ENCODE results near the gene SYT12.
A peak's percentile ranks its signal among the peaks of the same experiment; 100 is the strongest.

Gene SYT12

GRCh38 chr11:67059671-67060070, 36.7 kb downstream of the SYT12 start:
- H2BK12ac ChIP-seq (ENCODE audit: low read length) = no peak overlapping the region
- no CpG with 5 or more reads among the region's 3 CpGs for WGBS, 2 donors (ENCODE audit: extremely low coverage in 2 of 2, insufficient read length in 2 of 2, insufficient replicate concordance in 1 of 2)
- no peak overlapping the region for H3K23ac ChIP-seq (ENCODE audit: low read depth, low read length, poor library complexity)
- H3K79me1 ChIP-seq (ENCODE audit: low read depth, low read length) = no peaks in the 10 kb centered on the region
- no peak overlapping the region for H3K4me3 ChIP-seq (ENCODE audit: low read length in 2 of 2)
- peak overlapping the region; percentile 35 for H3K18ac ChIP-seq (ENCODE audit: low read length)
- H3K27ac ChIP-seq (replicated peaks; ENCODE audit: low read length) = no peak overlapping the region
- H3K4ac ChIP-seq (ENCODE audit: low read length) = no peak overlapping the region
- H3K14ac ChIP-seq (ENCODE audit: low read length) = no peak overlapping the region
- no peak overlapping the region for H3K9ac ChIP-seq (ENCODE audit: low read depth, low read length, poor library complexity)
- no peak overlapping the region for H4K91ac ChIP-seq (ENCODE audit: low read depth, low read length, poor library complexity)
- DNase-seq (ENCODE audit: low spot score) = no peak
- no peak overlapping the region for H2BK120ac ChIP-seq (ENCODE audit: low read depth, low read length)
- H2BK5ac ChIP-seq (ENCODE audit: low read length) = no peak overlapping the region
- H3K4me2 ChIP-seq (ENCODE audit: insufficient read depth, low read length, poor library complexity, severe bottlenecking) = no peak overlapping the region
- H2AK5ac ChIP-seq (ENCODE audit: low read depth, low read length) = peak overlapping the region; percentile 77
- H3K9me3 ChIP-seq (replicated peaks in 1 of 2; ENCODE audit: control insufficient read depth in 2 of 2, insufficient read depth in 1 of 2, low read depth in 1 of 2, low read length in 2 of 2) = no peaks in the 10 kb centered on the region
- no peaks in the 10 kb centered on the region for H3K36me3 ChIP-seq (replicated peaks in 1 of 2; ENCODE audit: control insufficient read depth in 2 of 2, insufficient read depth in 2 of 2, low read length in 2 of 2)
- H4K8ac ChIP-seq (ENCODE audit: low read depth, low read length) = no peak overlapping the region
- peaks cover 0 to 48% (median 9%) of the 10 kb centered on the region in 3 experiments for H3K27me3 ChIP-seq (ENCODE audit: control insufficient read depth in 3 of 3, insufficient read depth in 3 of 3, low read depth in 1 of 3, low read length in 3 of 3)
- H2AFZ ChIP-seq (ENCODE audit: low read length) = no peak overlapping the region
- no peak overlapping the region for H2BK15ac ChIP-seq (ENCODE audit: low read length)
- peaks cover 3 to 14% of the 10 kb centered on the region in 2 donors for H3K4me1 ChIP-seq (ENCODE audit: control insufficient read depth in 2 of 2, insufficient read depth in 1 of 2, low read depth in 1 of 2, low read length in 2 of 2)

- Histone ChIP-seq H3K18ac (ENCODE audit: low read length) (peak overlapping the region; percentile 35), H3K4me2 (ENCODE audit: insufficient read depth, low read length, poor library complexity, severe bottlenecking) (no peak overlapping the region), H3K23ac (ENCODE audit: low read depth, low read length, poor library complexity) (no peak overlapping the region), H2BK120ac (ENCODE audit: low read depth, low read length) (no peak overlapping the region), H3K79me1 (ENCODE audit: low read depth, low read length) (no peaks in the 10 kb centered on the region), H3K9me3 (replicated peaks in 1 of 2; ENCODE audit: control insufficient read depth in 2 of 2, insufficient read depth in 1 of 2, low read depth in 1 of 2, low read length in 2 of 2) (no peaks in the 10 kb centered on the region), H3K36me3 (replicated peaks in 1 of 2; ENCODE audit: control insufficient read depth in 2 of 2, insufficient read depth in 2 of 2, low read length in 2 of 2) (no peaks in the 10 kb centered on the region), H4K91ac (ENCODE audit: low read depth, low read length, poor library complexity) (no peak overlapping the region), H4K8ac (ENCODE audit: low read depth, low read length) (no peak overlapping the region), H3K4me1 (ENCODE audit: control insufficient read depth in 2 of 2, insufficient read depth in 1 of 2, low read depth in 1 of 2, low read length in 2 of 2) (peaks cover 3 to 14% of the 10 kb centered on the region in 2 donors), H3K14ac (ENCODE audit: low read length) (no peak overlapping the region), H2BK5ac (ENCODE audit: low read length) (no peak overlapping the region), H2BK15ac (ENCODE audit: low read length) (no peak overlapping the region), H3K4me3 (ENCODE audit: low read length in 2 of 2) (no peak overlapping the region), H3K4ac (ENCODE audit: low read length) (no peak overlapping the region), H2AFZ (ENCODE audit: low read length) (no peak overlapping the region), H3K9ac (ENCODE audit: low read depth, low read length, poor library complexity) (no peak overlapping the region), H2AK5ac (ENCODE audit: low read depth, low read length) (peak overlapping the region; percentile 77), H2BK12ac (ENCODE audit: low read length) (no peak overlapping the region), H3K27me3 (ENCODE audit: control insufficient read depth in 3 of 3, insufficient read depth in 3 of 3, low read depth in 1 of 3, low read length in 3 of 3) (peaks cover 0 to 44% (median 9%) of the 10 kb centered on the region in 3 experiments), H3K27ac (replicated peaks; ENCODE audit: low read length) (no peak overlapping the region)
- no peak for DNase-seq (ENCODE audit: low spot score)
- WGBS, 2 donors (ENCODE audit: extremely low coverage in 2 of 2, insufficient read length in 2 of 2, insufficient replicate concordance in 1 of 2) = no CpG with 5 or more reads among the region's 7 CpGs
Observed at GRCh38 chr11:67060111-67060522, 37.2 kb downstream of the SYT12 start.

GRCh38 chr11:67062526-67063373, 39.8 kb downstream of the SYT12 start:
- no peak for DNase-seq (ENCODE audit: low spot score)
- Histone ChIP-seq H4K8ac (ENCODE audit: low read depth, low read length) (no peak overlapping the region), H4K91ac (ENCODE audit: low read depth, low read length, poor library complexity) (no peak overlapping the region), H3K36me3 (replicated peaks in 1 of 2; ENCODE audit: control insufficient read depth in 2 of 2, insufficient read depth in 2 of 2, low read length in 2 of 2) (no peaks in the 10 kb centered on the region), H3K9ac (ENCODE audit: low read depth, low read length, poor library complexity) (peak overlapping the region; percentile 70), H2AFZ (ENCODE audit: low read length) (no peak overlapping the region), H2BK15ac (ENCODE audit: low read length) (no peak overlapping the region), H3K23ac (ENCODE audit: low read depth, low read length, poor library complexity) (no peak overlapping the region), H3K14ac (ENCODE audit: low read length) (no peak overlapping the region), H3K4ac (ENCODE audit: low read length) (no peak overlapping the region), H2BK12ac (ENCODE audit: low read length) (peak overlapping the region; percentile 97), H2BK120ac (ENCODE audit: low read depth, low read length) (no peak overlapping the region), H3K9me3 (replicated peaks in 1 of 2; ENCODE audit: control insufficient read depth in 2 of 2, insufficient read depth in 1 of 2, low read depth in 1 of 2, low read length in 2 of 2) (no peaks in the 10 kb centered on the region), H2BK5ac (ENCODE audit: low read length) (peak overlapping the region; percentile 75), H3K4me3 (ENCODE audit: low read length in 2 of 2) (no peak overlapping the region), H3K27me3 (ENCODE audit: control insufficient read depth in 3 of 3, insufficient read depth in 3 of 3, low read depth in 1 of 3, low read length in 3 of 3) (peaks cover 0 to 24% (median 0%) of the 10 kb centered on the region in 3 experiments), H3K18ac (ENCODE audit: low read length) (peak overlapping the region; percentile 17), H3K4me2 (ENCODE audit: insufficient read depth, low read length, poor library complexity, severe bottlenecking) (no peak overlapping the region), H3K79me1 (ENCODE audit: low read depth, low read length) (no peaks in the 10 kb centered on the region), H2AK5ac (ENCODE audit: low read depth, low read length) (peak overlapping the region; percentile 68), H3K4me1 (ENCODE audit: control insufficient read depth in 2 of 2, insufficient read depth in 1 of 2, low read depth in 1 of 2, low read length in 2 of 2) (no peaks in the 10 kb centered on the region), H3K27ac (replicated peaks; ENCODE audit: low read length) (no peak overlapping the region)
- no CpG with 5 or more reads among the region's 13 CpGs for WGBS, 2 donors (ENCODE audit: extremely low coverage in 2 of 2, insufficient read length in 2 of 2, insufficient replicate concordance in 1 of 2)

DNA sequence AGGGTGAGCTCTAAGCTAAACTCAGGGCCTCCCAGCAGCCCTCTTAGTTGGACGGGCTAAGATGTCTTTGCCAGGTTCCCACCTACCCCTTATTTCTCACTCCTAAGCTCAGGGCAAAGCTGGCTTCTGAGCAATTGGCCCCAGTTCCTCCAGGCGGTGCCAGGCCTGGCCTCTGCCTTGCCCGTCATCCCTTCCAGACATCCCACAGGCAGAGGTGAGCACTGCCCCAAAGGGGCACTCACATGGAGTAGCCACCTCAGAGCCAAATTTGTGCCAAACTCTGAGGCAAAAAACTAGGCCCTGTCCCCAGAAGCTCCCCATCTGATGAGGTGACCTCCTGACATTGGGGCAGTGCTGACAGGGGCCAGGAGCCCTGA, 43.4 kb downstream of the SYT12 start:
- Histone ChIP-seq H2AK5ac (ENCODE audit: low read depth, low read length) (no peak overlapping the region), H3K9me3 (replicated peaks in 1 of 2; ENCODE audit: control insufficient read depth in 2 of 2, insufficient read depth in 1 of 2, low read depth in 1 of 2, low read length in 2 of 2) (no peaks in the 10 kb centered on the region), H3K79me1 (ENCODE audit: low read depth, low read length) (no peaks in the 10 kb centered on the region), H3K27ac (replicated peaks; ENCODE audit: low read length) (no peak overlapping the region), H3K4me3 (ENCODE audit: low read length in 2 of 2) (no peak overlapping the region), H3K23ac (ENCODE audit: low read depth, low read length, poor library complexity) (no peak overlapping the region), H3K4me2 (ENCODE audit: insufficient read depth, low read length, poor library complexity, severe bottlenecking) (no peak overlapping the region), H3K9ac (ENCODE audit: low read depth, low read length, poor library complexity) (no peak overlapping the region), H3K27me3 (ENCODE audit: control insufficient read depth in 3 of 3, insufficient read depth in 3 of 3, low read depth in 1 of 3, low read length in 3 of 3) (peaks cover 0 to 21% (median 0%) of the 10 kb centered on the region in 3 experiments), H2BK120ac (ENCODE audit: low read depth, low read length) (no peak overlapping the region), H4K8ac (ENCODE audit: low read depth, low read length) (no peak overlapping the region), H2AFZ (ENCODE audit: low read length) (no peak overlapping the region), H3K4ac (ENCODE audit: low read length) (no peak overlapping the region), H2BK12ac (ENCODE audit: low read length) (no peak overlapping the region), H4K91ac (ENCODE audit: low read depth, low read length, poor library complexity) (no peak overlapping the region), H3K14ac (ENCODE audit: low read length) (no peak overlapping the region), H2BK15ac (ENCODE audit: low read length) (no peak overlapping the region), H3K18ac (ENCODE audit: low read length) (no peak overlapping the region), H2BK5ac (ENCODE audit: low read length) (no peak overlapping the region), H3K4me1 (ENCODE audit: control insufficient read depth in 2 of 2, insufficient read depth in 1 of 2, low read depth in 1 of 2, low read length in 2 of 2) (no peaks in the 10 kb centered on the region), H3K36me3 (replicated peaks in 1 of 2; ENCODE audit: control insufficient read depth in 2 of 2, insufficient read depth in 2 of 2, low read length in 2 of 2) (no peaks in the 10 kb centered on the region)
- DNase-seq (ENCODE audit: low spot score) = no peak
- no CpG with 5 or more reads among the region's 3 CpGs for WGBS, 2 donors (ENCODE audit: extremely low coverage in 2 of 2, insufficient read length in 2 of 2, insufficient replicate concordance in 1 of 2)
